ENCODE data around the gene LRP1-AS. TPM values are rescaled to one million over a fixed set of nuclear protein-coding genes. Genes with fewer than 3 reads are reported as not detected.

Gene LRP1-AS
- total and polyA plus RNA-seq, 4 donors, result not detected

GRCh38 chr12:57171668-57172067 lies 24.2 kb upstream of the LRP1-AS start:
- Histone ChIP-seq H3K36me3 (ENCODE audit: control insufficient read depth in 4 of 4, insufficient read depth in 4 of 4, low read length in 4 of 4) (peaks cover 12 to 61% (median 50%) of the 10 kb centered on the region in 4 donors), H3K9me3 (ENCODE audit: control insufficient read depth in 4 of 4, insufficient read depth in 3 of 4, low read length in 3 of 4) (no peaks in the 10 kb centered on the region), H3K4me1 (ENCODE audit: control insufficient read depth in 5 of 5, insufficient read depth in 5 of 5, low read length in 5 of 5) (peaks cover 0 to 7% (median 0%) of the 10 kb centered on the region in 5 donors), H3K9ac (ENCODE audit: insufficient read depth in 1 of 2, low read length in 2 of 2) (no peak overlapping the region), H3K27me3 (ENCODE audit: control insufficient read depth in 3 of 3, insufficient read depth in 3 of 3, low read length in 2 of 3) (no peaks in the 10 kb centered on the region), H3K4me3 (no peak overlapping the region), H3K27ac (ENCODE audit: low read depth in 1 of 2, low read length in 1 of 2) (no peak overlapping the region)
- ATAC-seq (ENCODE audit: insufficient read depth, low FRiP score) (no peak), DNase-seq (no peak)
- TF ChIP-seq, protein P1, sequence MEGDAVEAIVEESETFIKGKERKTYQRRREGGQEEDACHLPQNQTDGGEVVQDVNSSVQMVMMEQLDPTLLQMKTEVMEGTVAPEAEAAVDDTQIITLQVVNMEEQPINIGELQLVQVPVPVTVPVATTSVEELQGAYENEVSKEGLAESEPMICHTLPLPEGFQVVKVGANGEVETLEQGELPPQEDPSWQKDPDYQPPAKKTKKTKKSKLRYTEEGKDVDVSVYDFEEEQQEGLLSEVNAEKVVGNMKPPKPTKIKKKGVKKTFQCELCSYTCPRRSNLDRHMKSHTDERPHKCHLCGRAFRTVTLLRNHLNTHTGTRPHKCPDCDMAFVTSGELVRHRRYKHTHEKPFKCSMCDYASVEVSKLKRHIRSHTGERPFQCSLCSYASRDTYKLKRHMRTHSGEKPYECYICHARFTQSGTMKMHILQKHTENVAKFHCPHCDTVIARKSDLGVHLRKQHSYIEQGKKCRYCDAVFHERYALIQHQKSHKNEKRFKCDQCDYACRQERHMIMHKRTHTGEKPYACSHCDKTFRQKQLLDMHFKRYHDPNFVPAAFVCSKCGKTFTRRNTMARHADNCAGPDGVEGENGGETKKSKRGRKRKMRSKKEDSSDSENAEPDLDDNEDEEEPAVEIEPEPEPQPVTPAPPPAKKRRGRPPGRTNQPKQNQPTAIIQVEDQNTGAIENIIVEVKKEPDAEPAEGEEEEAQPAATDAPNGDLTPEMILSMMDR (IDR thresholded peaks at IDR 0.05; ENCODE audit: control extremely low read depth, extremely low read depth), result no peak
- 54 to 80% methylated on average over 4 of the region's 4 CpGs for WGBS, 2 donors

DNA sequence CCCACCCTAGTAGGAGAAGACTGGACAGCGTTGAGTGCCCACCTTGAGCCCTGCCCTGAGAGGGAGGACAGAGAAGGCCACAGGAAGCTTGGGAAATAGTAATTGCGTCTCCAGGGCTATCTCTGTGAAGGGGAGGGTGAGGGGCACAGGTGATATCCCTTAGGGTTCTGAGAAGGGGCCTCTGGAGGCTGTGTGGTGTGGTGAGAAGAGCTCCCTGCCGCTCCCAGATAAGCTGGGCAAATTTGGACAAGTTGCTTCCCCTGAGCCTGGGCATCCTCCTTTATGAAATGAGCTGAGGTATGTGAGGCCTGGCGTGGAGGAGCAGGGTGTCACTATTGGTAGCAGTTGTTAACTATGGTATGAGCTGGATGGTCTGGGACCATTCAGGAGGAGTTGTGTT lies 23.5 kb upstream of the LRP1-AS start:
- DNase-seq, result no peak
- peaks cover 12 to 61% (median 48%) of the 10 kb centered on the region in 4 donors for H3K36me3 ChIP-seq (ENCODE audit: control insufficient read depth in 4 of 4, insufficient read depth in 4 of 4, low read length in 4 of 4)
- peaks cover 0 to 7% (median 0%) of the 10 kb centered on the region in 5 donors for H3K4me1 ChIP-seq (ENCODE audit: control insufficient read depth in 5 of 5, insufficient read depth in 5 of 5, low read length in 5 of 5)
- H3K27ac ChIP-seq (ENCODE audit: low read depth in 1 of 2, low read length in 1 of 2), result no peak overlapping the region
- H3K4me3 ChIP-seq, result no peak overlapping the region
- ATAC-seq (ENCODE audit: insufficient read depth, low FRiP score), result no peak
- H3K9me3 ChIP-seq (ENCODE audit: control insufficient read depth in 4 of 4, insufficient read depth in 3 of 4, low read length in 3 of 4), result no peaks in the 10 kb centered on the region
- H3K9ac ChIP-seq (ENCODE audit: insufficient read depth in 1 of 2, low read length in 2 of 2), result no peak overlapping the region
- TF ChIP-seq, protein P1 (IDR thresholded peaks at IDR 0.05; ENCODE audit: control extremely low read depth, extremely low read depth), result no peak
- H3K27me3 ChIP-seq (ENCODE audit: control insufficient read depth in 3 of 3, insufficient read depth in 3 of 3, low read length in 2 of 3), result no peaks in the 10 kb centered on the region
- 77 to 82% methylated on average over 4 of the region's 4 CpGs for WGBS, 2 donors

- ATAC-seq (ENCODE audit: insufficient read depth, low FRiP score) (no peak), DNase-seq (no peak)
- peaks cover 12 to 63% (median 52%) of the 10 kb centered on the region in 4 donors for H3K36me3 ChIP-seq (ENCODE audit: control insufficient read depth in 4 of 4, insufficient read depth in 4 of 4, low read length in 4 of 4)
- WGBS, 2 donors, result 83 to 90% methylated on average over 1 of the region's 1 CpG
- no peak overlapping the region for H3K27ac ChIP-seq (ENCODE audit: low read depth in 1 of 2, low read length in 1 of 2)
- no peaks in the 10 kb centered on the region for H3K9me3 ChIP-seq (ENCODE audit: control insufficient read depth in 4 of 4, insufficient read depth in 3 of 4, low read length in 3 of 4)
- TF ChIP-seq, protein P1 (IDR thresholded peaks at IDR 0.05; ENCODE audit: control extremely low read depth, extremely low read depth), result no peak
- H3K9ac ChIP-seq (ENCODE audit: insufficient read depth in 1 of 2, low read length in 2 of 2), result no peak overlapping the region
- H3K4me3 ChIP-seq, result no peak overlapping the region
- H3K4me1 ChIP-seq (ENCODE audit: control insufficient read depth in 5 of 5, insufficient read depth in 5 of 5, low read length in 5 of 5), result peaks cover 0 to 7% (median 0%) of the 10 kb centered on the region in 5 donors
- H3K27me3 ChIP-seq (ENCODE audit: control insufficient read depth in 3 of 3, insufficient read depth in 3 of 3, low read length in 2 of 3), result no peaks in the 10 kb centered on the region
Measured at GRCh38 chr12:57170408-57170807, 23.0 kb upstream of the LRP1-AS start.

- no peak overlapping the region for H3K4me3 ChIP-seq
- TF ChIP-seq, protein P1 (IDR thresholded peaks at IDR 0.05; ENCODE audit: control extremely low read depth, extremely low read depth), result no peak
- no peaks in the 10 kb centered on the region for H3K27me3 ChIP-seq (ENCODE audit: control insufficient read depth in 3 of 3, insufficient read depth in 3 of 3, low read length in 2 of 3)
- ATAC-seq (ENCODE audit: insufficient read depth, low FRiP score) (no peak), DNase-seq (no peak)
- H3K36me3 ChIP-seq (ENCODE audit: control insufficient read depth in 4 of 4, insufficient read depth in 4 of 4, low read length in 4 of 4), result peaks cover 12 to 67% (median 53%) of the 10 kb centered on the region in 4 donors
- no peak overlapping the region for H3K9ac ChIP-seq (ENCODE audit: insufficient read depth in 1 of 2, low read length in 2 of 2)
- no peaks in the 10 kb centered on the region for H3K9me3 ChIP-seq (ENCODE audit: control insufficient read depth in 4 of 4, insufficient read depth in 3 of 4, low read length in 3 of 4)
- H3K4me1 ChIP-seq (ENCODE audit: control insufficient read depth in 5 of 5, insufficient read depth in 5 of 5, low read length in 5 of 5), result peaks cover 0 to 7% (median 0%) of the 10 kb centered on the region in 5 donors
- H3K27ac ChIP-seq (ENCODE audit: low read depth in 1 of 2, low read length in 1 of 2), result no peak overlapping the region
- WGBS, 2 donors, result 86 to 87% methylated on average over 7 of the region's 7 CpGs
Measured at GRCh38 chr12:57169969-57170368, 22.6 kb upstream of the LRP1-AS start.
